Neutrophil (primary cell): ENCODE results near the gene INVS.

Source experiments
- H3K27ac ChIP-seq: fragments of 200-600 bp; sonication (generic); 2 replicates; pipeline ENCODE4 v1.5.1; 2016; ENCODE audit warnings: mild to moderate bottlenecking, moderate library complexity
- H3K27me3 ChIP-seq: fragments of 200-600 bp; sonication (generic); 2 replicates; pipeline ENCODE4 v1.6.0; 2016; ENCODE audit warnings: mild to moderate bottlenecking
- H3K36me3 ChIP-seq: fragments of 200-600 bp; sonication (generic); 2 replicates; pipeline ENCODE4 v1.5.1; 2017
- H3K4me1 ChIP-seq, 2 experiments: fragments of 200-600 bp in 1 of 2; sonication (generic) in 1 of 2; 1 replicate in 1 of 2; 2 replicates in 1 of 2; pipeline versions ENCODE4 v1.5.1 to v1.6.1; 2013 to 2016; ENCODE audit warnings: low read depth in 1 of 2, low read length in 1 of 2, mild to moderate bottlenecking in 1 of 2, moderate library complexity in 1 of 2; ENCODE audit not compliant: control insufficient read depth in 1 of 2, insufficient read depth in 1 of 2
- H3K4me3 ChIP-seq, 2 experiments: fragments of 200-600 bp in 1 of 2; sonication (generic) in 1 of 2; 1 replicate in 1 of 2; 2 replicates in 1 of 2; pipeline ENCODE4 v1.5.1; 2013 to 2016; ENCODE audit warnings: low read depth in 1 of 2, low read length in 1 of 2, mild to moderate bottlenecking in 1 of 2, moderate library complexity in 1 of 2
- H3K9me3 ChIP-seq: fragments of 200-600 bp; sonication (generic); 2 replicates; pipeline ENCODE4 v1.5.1; 2016
- CTCF ChIP-seq: fragments of 200-600 bp; sonication (generic); IDR thresholded peaks from 2 replicates; pipeline ENCODE4 v1.5.1; 2016; ENCODE audit warnings: antibody characterized with exemption

The INVS gene

GRCh38 chr9:100341889-100342288 is 242.8 kb downstream of the INVS start:
- no peaks in the 10 kb centered on the region for H3K4me1 ChIP-seq
- no peaks in the 10 kb centered on the region for H3K27me3 ChIP-seq
- no peaks in the 10 kb centered on the region for H3K9me3 ChIP-seq
- H3K27ac ChIP-seq, result no peak overlapping the region
- TF ChIP-seq CTCF, result no peak
- H3K36me3 ChIP-seq, result no peaks in the 10 kb centered on the region
- no peak overlapping the region for H3K4me3 ChIP-seq

GRCh38 chr9:100346836-100347235 is 247.8 kb downstream of the INVS start:
- Histone ChIP-seq H3K27ac (no peak overlapping the region), H3K27me3 (no peaks in the 10 kb centered on the region), H3K9me3 (no peaks in the 10 kb centered on the region), H3K4me3 (no peak overlapping the region), H3K36me3 (no peaks in the 10 kb centered on the region), H3K4me1 (peaks cover 2 to 5% of the 10 kb centered on the region in 2 experiments)
- no peak for TF ChIP-seq CTCF

- Histone ChIP-seq H3K4me1 (peaks cover 13 to 15% of the 10 kb centered on the region in 2 experiments), H3K36me3 (no peaks in the 10 kb centered on the region), H3K4me3 (no peak overlapping the region), H3K27me3 (no peaks in the 10 kb centered on the region), H3K9me3 (no peaks in the 10 kb centered on the region), H3K27ac (no peak overlapping the region)
- no peak for TF ChIP-seq CTCF
These were observed 251.1 kb downstream of the INVS start for GRCh38 chr9:100350188-100350587.
